NCI-H82 (cell line): Measurements from ENCODE around the gene MRFAP1L1.
"Not testable (repeated sequence)": the region's sequence is repeated elsewhere in the genome, so short reads cannot be mapped to it uniquely, and the experiment has no call there.

Source experiments
- DNase-seq: peaks from one replicate; lab custom pipeline; 2025; lab: John Stamatoyannopoulos, UW

MRFAP1L1 gene

GRCh38 chr4:6734165-6734786, 24.6 kb upstream of the MRFAP1L1 start:
- no peak for DNase-seq

- no peak for DNase-seq
These were observed 23.9 kb upstream of the MRFAP1L1 start for GRCh38 chr4:6733358-6734164.

GRCh38 chr4:6732441-6733357, 23.0 kb upstream of the MRFAP1L1 start:
- DNase-seq: no peak

- no peak for DNase-seq
These were observed 22.1 kb upstream of the MRFAP1L1 start for GRCh38 chr4:6731780-6732179.

- DNase-seq: no peak
These were observed 21.6 kb upstream of the MRFAP1L1 start for GRCh38 chr4:6731318-6731675.

- peak; percentile 90 for DNase-seq
These were observed 21.1 kb upstream of the MRFAP1L1 start for GRCh38 chr4:6730603-6731317.

- DNase-seq: no peak
These were observed 18.8 kb upstream of the MRFAP1L1 start for GRCh38 chr4:6728320-6729029.

- no peak for DNase-seq
These were observed 18.2 kb upstream of the MRFAP1L1 start for GRCh38 chr4:6727943-6728250.

- no peak for DNase-seq
These were observed 17.6 kb upstream of the MRFAP1L1 start for GRCh38 chr4:6727081-6727942.

- DNase-seq: not testable (repeated sequence)
These were observed 15.8 kb upstream of the MRFAP1L1 start for GRCh38 chr4:6725427-6725961.

- no peak for DNase-seq
These were observed 14.9 kb upstream of the MRFAP1L1 start for GRCh38 chr4:6724421-6725111.

GRCh38 chr4:6723851-6724250, 14.2 kb upstream of the MRFAP1L1 start:
- DNase-seq: no peak

GRCh38 chr4:6722891-6723290, 13.2 kb upstream of the MRFAP1L1 start:
- no peak for DNase-seq

GRCh38 chr4:6721121-6721520, 11.5 kb upstream of the MRFAP1L1 start:
- no peak for DNase-seq

- DNase-seq: peak; percentile 85
These were observed 10.6 kb upstream of the MRFAP1L1 start for GRCh38 chr4:6720202-6720699.

GRCh38 chr4:6719611-6720179, 10.0 kb upstream of the MRFAP1L1 start:
- no peak for DNase-seq

- DNase-seq: no peak
These were observed 9.4 kb upstream of the MRFAP1L1 start for GRCh38 chr4:6718932-6719610.

GRCh38 chr4:6716958-6717655, 7.4 kb upstream of the MRFAP1L1 start:
- DNase-seq: peak; percentile 50
